Prostate gland (tissue), 2 donors: ENCODE measurements around the gene UFD1.

ENCODE experiments used
- CTCF ChIP-seq, 4 experiments: fragments of 200-600 bp in 2 of 4; fragments of 450-650 bp in 2 of 4; sonication (generic) in 2 of 4; IDR thresholded peaks; 1 replicate in 3 of 4; 2 replicates in 1 of 4; pipeline ENCODE4 v1.5.1; 2016 to 2019; ENCODE audit warnings: antibody characterized with exemption in 4 of 4, mild to moderate bottlenecking in 2 of 4, moderate library complexity in 2 of 4
- POLR2A ChIP-seq: fragments of 450-650 bp; IDR thresholded peaks from one replicate; pipeline ENCODE4 v1.6.1; 2016; ENCODE audit warnings: antibody characterized with exemption, mild to moderate bottlenecking
- POLR2AphosphoS5 ChIP-seq: sonication (generic); formaldehyde crosslinking; IDR thresholded peaks from one replicate; pipeline ENCODE4 v1.6.1; 2017; ENCODE audit warnings: antibody characterized with exemption

DNA sequence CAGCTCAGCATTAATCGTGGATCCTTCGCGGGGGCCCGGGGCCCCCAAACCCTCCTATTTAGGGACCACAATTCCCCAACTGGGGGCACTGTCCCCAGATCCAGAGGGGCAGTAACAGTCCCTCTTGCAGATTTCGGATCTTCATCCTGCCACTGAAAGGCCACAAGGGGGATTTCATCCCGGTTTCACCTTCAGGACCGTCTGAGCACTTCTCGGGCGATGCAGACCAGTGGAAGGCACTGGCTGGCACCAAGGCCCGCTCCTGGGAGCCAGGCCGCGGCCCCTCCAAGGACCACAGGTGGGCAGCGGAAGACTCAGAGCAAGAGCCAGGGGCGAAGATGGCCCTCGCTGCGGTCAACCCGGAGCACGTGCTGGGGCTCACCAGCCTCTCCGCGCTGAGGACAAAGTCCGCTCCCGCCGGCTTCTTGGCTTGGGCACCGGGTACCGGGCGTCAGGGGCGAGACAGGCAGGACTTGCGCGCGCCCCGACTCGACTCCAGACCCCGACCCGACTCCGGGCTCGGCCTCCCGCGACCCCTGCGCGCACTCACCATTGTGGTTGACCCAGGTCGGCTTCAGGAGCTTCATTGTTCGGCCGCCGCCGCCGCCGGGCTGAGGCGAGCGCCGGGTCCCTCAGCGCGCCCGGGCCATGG, 48.0 kb downstream of the UFD1 start:
- TF ChIP-seq CTCF (IDR thresholded peaks at IDR 0.05) (no peak), POLR2A (no peak), POLR2AphosphoS5 (no peak)
